Trophoblast cell (in vitro differentiated cells and primary cell): Measurements from ENCODE around the gene ZNF827.
A peak's percentile ranks its signal among the peaks of the same experiment; 100 is the strongest.

Experiments used
- DNase-seq, 2 donors: peaks; one replicate each; pipeline ENCODE4 v3.0.0-alpha.2; 2016
- H2AFZ ChIP-seq: 2 replicates; pipeline ENCODE4 v1.6.1; 2013; ENCODE audit warnings: low read length, moderate library complexity, mild to moderate bottlenecking; ENCODE audit not compliant: insufficient read depth, poor library complexity
- H2AK5ac ChIP-seq: 2 replicates; pipeline ENCODE4 v1.6.1; 2013; ENCODE audit warnings: mild to moderate bottlenecking, low read length
- H2BK120ac ChIP-seq: 2 replicates; pipeline ENCODE4 v1.6.1; 2013; ENCODE audit warnings: low read length, mild to moderate bottlenecking, moderate library complexity; ENCODE audit not compliant: insufficient read depth, poor library complexity
- H2BK12ac ChIP-seq: 2 replicates; pipeline ENCODE4 v1.6.1; 2013; ENCODE audit warnings: mild to moderate bottlenecking, low read length, moderate library complexity
- H2BK5ac ChIP-seq: 2 replicates; pipeline ENCODE4 v1.6.1; 2013; ENCODE audit warnings: low read length, low read depth, moderate library complexity, mild to moderate bottlenecking; ENCODE audit not compliant: poor library complexity
- H3K14ac ChIP-seq: 2 replicates; pipeline ENCODE4 v1.6.1; 2013; ENCODE audit warnings: mild to moderate bottlenecking, low read length
- H3K18ac ChIP-seq: 2 replicates; pipeline ENCODE4 v1.6.1; 2013; ENCODE audit warnings: mild to moderate bottlenecking, low read length
- H3K23ac ChIP-seq: 2 replicates; pipeline ENCODE4 v1.6.1; 2013; ENCODE audit warnings: low read length
- H3K27ac ChIP-seq: 2 replicates; pipeline ENCODE4 v1.5.1; 2013; ENCODE audit warnings: low read depth, mild to moderate bottlenecking, inconsistent platforms, low read length, moderate library complexity
- H3K27me3 ChIP-seq: 2 replicates; pipeline ENCODE4 v1.6.1; 2013; ENCODE audit warnings: inconsistent platforms, mild to moderate bottlenecking, low read length, moderate library complexity; ENCODE audit not compliant: insufficient read depth
- H3K36me3 ChIP-seq, 2 experiments: 1 replicate in 1 of 2; 2 replicates in 1 of 2; pipeline ENCODE4 v1.6.1; 2013; ENCODE audit warnings: low read length in 2 of 2, mild to moderate bottlenecking in 2 of 2, moderate library complexity in 1 of 2; ENCODE audit not compliant: insufficient read depth in 2 of 2, control insufficient read depth in 1 of 2
- H3K4ac ChIP-seq: 2 replicates; pipeline ENCODE4 v1.6.1; 2013; ENCODE audit warnings: low read depth, mild to moderate bottlenecking, low read length, moderate library complexity
- H3K4me1 ChIP-seq, 2 experiments: 1 replicate in 1 of 2; 2 replicates in 1 of 2; pipeline ENCODE4 v1.6.1; 2013; ENCODE audit warnings: low read length in 2 of 2, mild to moderate bottlenecking in 2 of 2, moderate library complexity in 1 of 2; ENCODE audit not compliant: insufficient read depth in 2 of 2, control insufficient read depth in 1 of 2
- H3K4me2 ChIP-seq: 2 replicates; pipeline ENCODE4 v1.6.1; 2013; ENCODE audit warnings: inconsistent platforms, mild to moderate bottlenecking, low read length, moderate library complexity
- H3K4me3 ChIP-seq: 2 replicates; pipeline ENCODE4 v1.5.1; 2013; ENCODE audit warnings: mild to moderate bottlenecking, low read depth, low read length, inconsistent platforms
- H3K79me1 ChIP-seq: one replicate; pipeline ENCODE4 v1.6.1; 2013; ENCODE audit warnings: low read length
- H3K79me2 ChIP-seq: 2 replicates; pipeline ENCODE4 v1.6.1; 2013; ENCODE audit warnings: low read length, mild to moderate bottlenecking; ENCODE audit not compliant: control insufficient read depth, insufficient read depth, poor library complexity
- H3K9ac ChIP-seq: 2 replicates; pipeline ENCODE4 v1.6.1; 2013; ENCODE audit warnings: mild to moderate bottlenecking, low read length
- H3K9me3 ChIP-seq: 2 replicates; pipeline ENCODE4 v1.6.1; 2013; ENCODE audit warnings: low read depth, mild to moderate bottlenecking, control low read depth, inconsistent platforms, low read length; ENCODE audit not compliant: insufficient read depth
- H4K12ac ChIP-seq: 2 replicates; pipeline ENCODE4 v1.6.1; 2013; ENCODE audit warnings: low read depth, mild to moderate bottlenecking, low read length, moderate library complexity
- H4K8ac ChIP-seq: 2 replicates; pipeline ENCODE4 v1.6.1; 2013; ENCODE audit warnings: low read depth, mild to moderate bottlenecking, low read length, moderate library complexity
- H4K91ac ChIP-seq: one replicate; pipeline ENCODE4 v1.6.1; 2013; ENCODE audit warnings: low read depth, mild to moderate bottlenecking, low read length, moderate library complexity
- WGBS: extraction: QIAGEN DNeasy Blood & Tissue Kit; methylation state at CpG from one replicate; pipeline ENCODE4 v1.1.7; 2013; ENCODE audit warnings: missing lambda C conversion rate; ENCODE audit not compliant: insufficient read length, insufficient coverage; ENCODE audit errors: extremely low coverage; 5-methylcytosine and 5-hydroxymethylcytosine counted together

ZNF827 gene

GRCh38 chr4:145898466-145898865, 40.2 kb downstream of the ZNF827 start:
- H3K79me2 ChIP-seq: no peaks in the 10 kb centered on the region
- no peaks in the 10 kb centered on the region for H3K27me3 ChIP-seq
- H3K4me2 ChIP-seq: no peak overlapping the region
- H3K14ac ChIP-seq: no peak overlapping the region
- no peak for DNase-seq
- no peak overlapping the region for H3K4me3 ChIP-seq
- peaks cover 2% of the 10 kb centered on the region for H3K9me3 ChIP-seq
- H4K8ac ChIP-seq: no peak overlapping the region
- no peak overlapping the region for H4K12ac ChIP-seq
- no peak overlapping the region for H2BK12ac ChIP-seq
- H3K79me1 ChIP-seq: no peaks in the 10 kb centered on the region
- H3K4me1 ChIP-seq: no peaks in the 10 kb centered on the region
- no peak overlapping the region for H2BK5ac ChIP-seq
- WGBS: no CpG with 5 or more reads among the region's 7 CpGs
- peaks cover 9 to 17% of the 10 kb centered on the region in 2 experiments for H3K36me3 ChIP-seq
- H3K23ac ChIP-seq: no peak overlapping the region
- no peak overlapping the region for H3K18ac ChIP-seq
- H2BK120ac ChIP-seq: no peak overlapping the region
- no peak overlapping the region for H3K4ac ChIP-seq
- no peak overlapping the region for H4K91ac ChIP-seq
- no peak overlapping the region for H2AK5ac ChIP-seq
- H3K27ac ChIP-seq: no peak overlapping the region
- no peak overlapping the region for H2AFZ ChIP-seq
- no peak overlapping the region for H3K9ac ChIP-seq

DNA sequence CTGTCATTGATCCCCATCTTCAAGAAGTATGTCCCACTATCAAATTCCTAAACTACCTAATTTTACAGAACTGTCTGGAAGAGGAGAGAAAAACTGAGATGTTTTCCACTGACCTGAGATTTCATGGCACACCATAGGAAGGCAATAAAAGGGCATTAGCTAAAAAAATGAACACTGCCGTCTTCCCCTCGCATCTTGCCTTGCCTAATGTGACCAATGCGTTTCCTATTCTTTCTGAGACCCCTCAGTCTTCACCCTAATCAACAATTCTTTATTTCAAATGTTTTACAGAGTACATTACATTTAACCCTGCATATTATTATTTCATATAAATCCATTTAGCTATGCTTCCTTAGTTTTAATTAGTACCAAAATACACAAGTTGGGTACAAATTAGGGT, 43.6 kb downstream of the ZNF827 start:
- H3K4me3 ChIP-seq: no peak overlapping the region
- H2BK5ac ChIP-seq: no peak overlapping the region
- no peak overlapping the region for H4K8ac ChIP-seq
- H3K23ac ChIP-seq: no peak overlapping the region
- H2AK5ac ChIP-seq: no peak overlapping the region
- WGBS: no CpG with 5 or more reads among the region's 3 CpGs
- no peak overlapping the region for H3K27ac ChIP-seq
- H3K4ac ChIP-seq: peak overlapping the region; percentile 62
- no peak overlapping the region for H4K91ac ChIP-seq
- no peaks in the 10 kb centered on the region for H3K79me2 ChIP-seq
- no peak overlapping the region for H2BK12ac ChIP-seq
- DNase-seq: no peak
- H3K9me3 ChIP-seq: no peaks in the 10 kb centered on the region
- no peaks in the 10 kb centered on the region for H3K79me1 ChIP-seq
- H3K4me1 ChIP-seq: no peaks in the 10 kb centered on the region
- peaks cover 6 to 9% of the 10 kb centered on the region in 2 experiments for H3K36me3 ChIP-seq
- H3K18ac ChIP-seq: no peak overlapping the region
- H2BK120ac ChIP-seq: no peak overlapping the region
- H3K9ac ChIP-seq: no peak overlapping the region
- no peak overlapping the region for H3K4me2 ChIP-seq
- no peak overlapping the region for H4K12ac ChIP-seq
- no peak overlapping the region for H3K14ac ChIP-seq
- H2AFZ ChIP-seq: no peak overlapping the region
- H3K27me3 ChIP-seq: no peaks in the 10 kb centered on the region

GRCh38 chr4:145891958-145892357, 46.7 kb downstream of the ZNF827 start:
- Histone ChIP-seq H2BK5ac (no peak overlapping the region), H4K8ac (no peak overlapping the region), H3K9ac (no peak overlapping the region), H2AK5ac (no peak overlapping the region), H2BK12ac (no peak overlapping the region), H4K12ac (no peak overlapping the region), H3K79me2 (no peaks in the 10 kb centered on the region), H3K23ac (no peak overlapping the region), H3K4me1 (no peaks in the 10 kb centered on the region), H3K4ac (no peak overlapping the region), H3K36me3 (peaks cover 8 to 9% of the 10 kb centered on the region in 2 experiments), H3K18ac (no peak overlapping the region), H3K14ac (no peak overlapping the region), H3K79me1 (no peaks in the 10 kb centered on the region), H4K91ac (no peak overlapping the region), H2BK120ac (no peak overlapping the region), H3K27ac (no peak overlapping the region), H2AFZ (no peak overlapping the region), H3K4me3 (no peak overlapping the region), H3K27me3 (no peaks in the 10 kb centered on the region), H3K4me2 (no peak overlapping the region), H3K9me3 (no peaks in the 10 kb centered on the region)
- DNase-seq: peak; percentile 46 to 52
- WGBS: no CpG with 5 or more reads among the region's 11 CpGs

GRCh38 chr4:145890689-145891088, 47.9 kb downstream of the ZNF827 start:
- H4K8ac ChIP-seq: no peak overlapping the region
- no peak overlapping the region for H2BK12ac ChIP-seq
- no peak overlapping the region for H3K27ac ChIP-seq
- H2AK5ac ChIP-seq: no peak overlapping the region
- no peak overlapping the region for H4K12ac ChIP-seq
- no peaks in the 10 kb centered on the region for H3K9me3 ChIP-seq
- no peak overlapping the region for H2BK5ac ChIP-seq
- no peak overlapping the region for H3K23ac ChIP-seq
- no peak overlapping the region for H3K4ac ChIP-seq
- H3K9ac ChIP-seq: no peak overlapping the region
- no peaks in the 10 kb centered on the region for H3K79me2 ChIP-seq
- H3K79me1 ChIP-seq: no peaks in the 10 kb centered on the region
- H3K18ac ChIP-seq: no peak overlapping the region
- WGBS: no CpG with 5 or more reads among the region's 3 CpGs
- no peak overlapping the region for H2AFZ ChIP-seq
- DNase-seq: no peak
- H3K4me1 ChIP-seq: peaks cover 0 to 2% of the 10 kb centered on the region in 2 experiments
- H3K36me3 ChIP-seq: peaks cover 12% of the 10 kb centered on the region in 2 experiments
- H4K91ac ChIP-seq: no peak overlapping the region
- H3K27me3 ChIP-seq: no peaks in the 10 kb centered on the region
- no peak overlapping the region for H3K14ac ChIP-seq
- no peak overlapping the region for H2BK120ac ChIP-seq
- no peak overlapping the region for H3K4me2 ChIP-seq
- no peak overlapping the region for H3K4me3 ChIP-seq
